Astrocyte (in vitro differentiated cells and primary cell): ENCODE measurements around the gene NPHS1.

Source experiments
- CTCF ChIP-seq: IDR thresholded peaks from 2 replicates; pipeline ENCODE4 v1.5.1; 2011; ENCODE audit warnings: low read depth, mild to moderate bottlenecking, inconsistent platforms, low read length, moderate library complexity; ENCODE audit not compliant: insufficient read depth
- EZH2 ChIP-seq: IDR thresholded peaks from 2 replicates; pipeline ENCODE4 v1.6.1; 2012; ENCODE audit warnings: mild to moderate bottlenecking, low read length, inconsistent platforms; ENCODE audit not compliant: insufficient read depth

GRCh38 chr19:35785339-35785627, 67.0 kb downstream of the NPHS1 start:
- TF ChIP-seq CTCF (no peak), EZH2 (no peak)
